Left forelimb (tissue), 1 donor: ENCODE results near the gene CSTB.

ENCODE experiments used
- DNase-seq: peaks from one replicate; pipeline ENCODE4 v3.0.0-alpha.2; 2018; ENCODE audit warnings: low spot score

CSTB gene

DNA sequence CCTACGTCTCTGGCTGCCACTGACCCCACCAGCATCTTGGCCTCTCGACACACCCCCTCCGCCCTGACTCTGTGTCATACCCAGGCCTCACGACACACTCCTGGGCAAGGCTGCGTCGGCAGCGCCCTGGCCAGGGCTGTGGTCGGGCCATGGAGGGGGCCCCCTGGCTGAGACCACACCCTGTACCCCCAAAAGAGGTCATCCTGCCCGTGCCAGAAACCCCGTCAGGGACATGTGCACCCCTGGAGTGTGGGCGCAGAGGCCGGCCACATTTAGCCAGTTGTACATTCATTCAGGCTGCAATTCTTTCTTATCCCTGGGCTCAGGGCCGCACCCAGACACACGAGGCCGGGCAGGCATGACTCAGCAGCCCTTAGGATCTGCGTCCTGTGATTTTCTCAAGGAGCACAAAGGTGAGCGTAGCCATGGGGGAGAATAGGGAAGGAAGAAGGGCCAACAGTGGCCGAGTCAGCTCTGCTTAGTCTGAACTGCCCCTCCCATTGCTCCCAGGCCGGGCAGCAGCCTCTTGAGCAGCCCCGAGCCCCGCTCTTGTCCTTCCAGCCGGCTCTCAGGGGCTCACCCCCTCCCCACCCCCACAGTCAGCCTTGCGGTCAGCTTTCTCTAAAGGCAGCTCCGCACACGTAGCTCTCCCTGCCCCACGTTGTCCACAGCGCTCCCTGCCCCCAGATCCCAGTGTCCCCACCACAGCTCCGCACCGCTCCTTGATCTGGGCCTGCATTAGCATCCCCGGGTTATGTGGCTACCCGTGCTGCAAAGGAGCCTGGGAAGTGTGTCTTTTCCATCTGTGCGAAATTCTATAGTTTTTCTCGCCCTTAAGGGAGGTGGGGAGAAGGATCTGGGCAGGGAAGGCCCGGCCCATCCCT, 7.9 kb downstream of the CSTB start:
- DNase-seq = no peak

GRCh38 chr21:43767498-43767983, 8.6 kb downstream of the CSTB start:
- no peak for DNase-seq

GRCh38 chr21:43766734-43767497, 9.2 kb downstream of the CSTB start:
- DNase-seq = no peak

GRCh38 chr21:43764576-43765495, 11.3 kb downstream of the CSTB start:
- no peak for DNase-seq

DNA sequence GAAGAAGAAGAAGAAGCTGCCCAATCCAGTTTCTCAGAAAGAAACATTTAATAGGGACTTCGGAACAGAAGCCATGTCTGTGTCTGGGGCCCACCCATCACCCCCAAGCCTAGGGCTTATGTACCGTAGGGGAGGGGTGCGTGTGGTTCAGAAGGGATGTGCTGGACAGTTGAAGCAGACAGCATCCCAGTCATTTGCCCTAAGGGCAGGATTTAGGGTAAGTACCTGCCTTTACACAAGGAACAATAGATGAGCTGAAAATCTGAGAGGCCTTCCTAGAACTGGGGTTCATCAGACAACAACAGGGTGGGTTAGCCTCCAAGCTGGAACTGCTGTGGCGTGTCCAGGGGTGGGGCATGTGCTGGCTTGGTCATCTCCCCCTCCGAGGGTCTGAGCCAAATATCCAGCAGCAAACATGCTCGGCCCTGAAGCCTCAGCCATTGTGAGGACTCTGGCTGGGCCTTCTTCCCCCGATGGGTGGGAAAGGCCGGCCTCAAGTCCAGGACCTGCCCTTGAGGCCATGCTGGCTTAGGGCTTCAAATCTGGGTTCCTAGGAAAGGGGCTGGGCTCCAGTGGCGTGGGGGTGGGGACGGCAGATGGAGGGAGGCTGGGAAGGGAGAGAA, 12.1 kb downstream of the CSTB start:
- DNase-seq = no peak

DNA sequence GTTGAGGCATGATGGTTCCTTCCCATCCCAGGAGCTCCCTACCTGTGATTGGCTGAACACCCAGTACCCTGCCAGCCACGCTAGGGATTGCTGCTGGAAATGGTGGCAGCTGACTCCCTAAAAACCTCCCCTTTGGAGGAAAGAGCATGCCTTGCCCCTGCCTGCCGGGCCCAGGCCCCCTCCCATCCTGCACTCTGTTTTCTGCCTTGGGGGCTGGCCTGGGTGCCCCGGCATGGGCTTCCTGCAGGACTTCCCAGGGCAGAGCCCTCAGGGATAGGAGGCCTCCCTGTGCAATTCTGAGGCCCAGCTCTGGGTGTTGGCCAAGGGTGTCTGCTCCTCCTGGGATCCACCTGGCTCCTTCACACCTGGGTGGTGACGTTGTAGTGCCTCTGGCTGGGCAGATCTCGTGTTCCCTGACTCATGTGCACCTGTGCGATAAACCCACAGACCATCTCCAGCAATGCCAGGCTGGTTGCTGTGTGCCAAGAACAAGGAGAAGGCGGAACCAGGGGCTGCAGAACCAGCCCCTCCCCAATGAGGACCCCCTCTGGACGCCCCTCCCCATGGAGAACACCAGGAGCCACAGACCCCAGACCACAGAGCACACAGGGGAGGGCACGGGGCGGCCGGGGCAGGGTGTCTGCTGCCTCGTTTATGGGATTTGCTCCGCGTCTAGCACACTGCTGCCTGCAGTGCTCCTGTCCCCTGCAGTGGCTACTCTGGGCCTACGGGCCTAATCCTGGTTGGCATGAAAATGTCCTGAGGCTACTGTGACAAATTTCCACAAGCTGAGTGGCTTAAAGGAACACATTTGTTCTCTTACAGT, 13.6 kb downstream of the CSTB start:
- DNase-seq = no peak

GRCh38 chr21:43761886-43762285, 14.2 kb downstream of the CSTB start:
- no peak for DNase-seq

GRCh38 chr21:43760391-43760958, 15.6 kb downstream of the CSTB start:
- DNase-seq = no peak

- no peak for DNase-seq
These were observed 16.5 kb downstream of the CSTB start for GRCh38 chr21:43759651-43760050.

DNA sequence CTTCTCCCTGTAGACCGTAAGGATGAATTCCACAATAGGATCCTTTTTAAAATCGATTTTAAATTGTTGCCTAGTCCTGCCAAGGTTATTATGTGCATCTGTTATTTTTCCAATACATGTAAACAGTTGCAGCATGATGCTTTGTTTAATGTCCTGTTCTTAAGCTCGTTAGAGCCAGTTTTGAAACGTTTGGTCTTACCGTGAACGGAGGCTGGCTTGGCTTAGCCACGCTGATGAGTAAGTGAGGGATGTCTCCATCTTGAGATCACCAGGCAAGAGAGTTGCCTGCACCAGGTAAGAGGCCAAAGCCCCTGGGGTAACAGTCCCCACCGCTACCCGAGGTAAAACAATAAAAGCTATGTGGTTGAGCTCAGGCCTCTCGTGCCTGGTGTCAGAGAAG, 17.3 kb downstream of the CSTB start:
- no peak for DNase-seq

DNA sequence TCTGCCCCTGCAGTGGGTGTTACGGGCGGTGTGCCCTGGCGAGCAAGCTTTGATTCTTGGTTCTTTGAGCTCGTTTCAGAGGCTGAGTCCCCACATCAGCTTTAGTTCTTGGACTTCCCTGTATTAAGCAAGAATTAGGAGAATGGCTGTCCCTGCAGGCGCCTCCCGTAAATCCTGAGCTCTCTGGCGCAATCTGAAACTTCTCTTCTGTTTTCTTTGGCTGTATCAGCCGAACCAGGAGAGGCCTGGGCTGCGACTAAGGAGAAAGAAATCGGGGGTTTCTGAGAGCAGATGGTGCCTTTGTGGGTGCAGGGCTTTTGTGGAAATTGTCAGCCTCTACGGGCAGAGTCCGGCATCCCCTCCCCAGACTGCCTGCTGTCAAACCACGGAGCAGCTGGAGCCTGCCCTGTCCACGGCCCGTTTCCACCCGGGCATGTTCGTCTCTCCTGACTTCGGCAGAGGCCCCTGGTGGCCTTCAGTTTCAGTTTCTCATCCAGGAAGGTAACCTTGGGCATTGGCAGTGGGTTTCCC, 17.9 kb downstream of the CSTB start:
- no peak for DNase-seq

GRCh38 chr21:43757601-43758000, 18.5 kb downstream of the CSTB start:
- DNase-seq = no peak

DNA sequence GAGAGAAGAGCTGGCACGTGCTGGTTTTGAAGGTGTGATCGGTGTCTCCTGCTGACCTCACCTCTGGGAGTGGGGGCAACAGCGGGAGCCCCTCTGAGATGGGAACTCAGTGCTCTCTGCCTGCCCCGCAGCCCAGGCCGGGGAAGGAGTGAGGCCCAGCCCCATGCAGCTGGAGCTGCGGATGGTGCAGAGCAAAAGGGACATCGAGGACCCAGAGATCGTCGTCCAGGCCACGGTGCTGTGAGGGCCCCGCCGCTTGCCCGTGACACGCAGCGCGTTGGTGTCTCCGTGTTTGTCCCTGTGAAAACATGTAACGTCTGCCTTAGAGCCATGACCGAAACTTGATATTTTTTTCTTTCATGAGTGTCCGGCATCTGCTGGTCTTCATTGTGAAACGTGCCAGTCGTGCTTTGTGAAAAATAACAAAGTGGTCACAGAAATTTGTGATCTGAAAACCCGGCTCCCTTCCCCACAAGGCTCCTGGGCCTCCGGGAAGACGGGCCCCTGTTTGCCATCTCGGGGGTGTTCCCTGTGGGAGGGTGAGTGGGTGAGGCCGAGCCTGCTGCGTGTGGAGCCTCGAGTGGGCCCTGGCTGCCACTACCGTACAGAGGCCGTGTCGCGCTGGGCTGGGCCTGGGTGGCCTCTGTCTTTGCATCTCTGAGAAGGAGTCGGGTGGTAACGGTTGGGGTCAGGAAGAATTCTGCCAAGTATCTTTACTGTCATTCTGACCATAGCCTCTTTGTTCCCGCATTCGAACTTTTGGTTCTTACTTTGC, 20.1 kb downstream of the CSTB start:
- DNase-seq = no peak

DNA sequence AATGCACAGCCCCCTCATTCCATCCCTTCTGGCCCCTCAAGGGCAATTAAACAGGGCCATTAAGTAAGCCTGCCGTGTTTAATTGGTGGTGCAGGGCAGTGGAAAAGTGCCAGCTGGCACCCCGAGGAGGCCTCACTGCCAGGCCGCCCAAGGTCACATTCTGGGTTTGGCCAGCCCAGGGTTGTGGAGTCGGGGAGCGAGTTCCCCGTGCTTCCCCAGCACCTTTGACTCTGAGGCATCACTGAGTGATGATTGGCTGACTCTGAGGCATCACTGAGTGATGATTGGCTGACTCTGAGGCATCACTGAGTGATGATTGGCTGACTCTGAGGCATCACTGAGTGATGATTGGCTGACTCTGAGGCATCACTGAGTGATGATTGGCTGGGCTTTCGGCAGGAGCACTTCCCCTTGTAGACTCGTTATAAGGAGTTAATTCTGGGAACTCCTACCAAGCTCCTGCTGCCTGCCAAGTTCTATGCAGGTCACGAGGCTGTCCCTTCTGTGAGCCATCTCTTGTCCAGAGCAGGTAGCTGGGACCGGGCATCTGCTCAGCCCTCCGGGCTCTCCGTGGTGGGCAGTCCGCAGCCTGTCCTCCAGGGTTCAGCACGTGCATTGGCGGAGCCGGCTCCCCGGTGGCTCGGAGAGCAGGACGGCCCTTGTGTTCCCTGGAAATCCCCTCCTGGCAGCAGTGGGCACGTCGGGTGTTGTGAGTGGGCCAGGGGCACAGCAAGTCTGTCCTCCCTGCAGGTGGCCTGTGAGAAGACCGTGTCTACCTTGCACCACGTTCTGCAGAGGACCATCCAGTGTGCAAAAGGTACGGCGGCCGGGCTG, 20.9 kb downstream of the CSTB start:
- DNase-seq = no peak

GRCh38 chr21:43753439-43753799, 22.7 kb downstream of the CSTB start:
- no peak for DNase-seq

DNA sequence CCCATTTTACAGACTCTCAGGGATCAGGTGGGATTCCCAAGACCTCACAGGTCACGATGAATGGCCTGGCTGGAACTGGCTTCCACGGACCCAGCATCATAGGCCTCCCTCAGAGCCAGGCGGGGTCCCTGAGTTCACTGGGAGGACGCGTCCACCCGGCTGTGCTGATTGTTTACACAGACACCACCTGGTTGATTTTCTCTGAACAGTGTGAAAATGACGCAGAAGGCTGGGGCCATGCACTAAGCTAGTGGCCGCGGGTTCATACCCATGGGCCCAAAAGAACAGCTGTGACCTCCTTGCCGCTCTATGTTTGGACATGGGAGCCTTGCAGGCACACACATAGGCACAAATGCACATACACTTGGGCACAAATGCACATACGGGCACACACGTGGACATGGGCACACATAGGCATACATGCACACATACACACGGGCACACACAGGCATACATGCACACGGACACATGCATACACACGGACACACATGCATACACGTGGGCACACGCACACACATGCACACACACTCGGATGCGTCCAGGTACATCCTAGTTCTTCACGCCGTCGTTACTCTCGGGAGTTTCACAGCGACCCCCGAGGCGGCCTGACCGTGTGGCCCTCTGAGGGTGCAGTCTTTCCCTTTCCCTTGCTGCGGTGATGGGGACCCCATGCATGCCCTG, 23.2 kb downstream of the CSTB start:
- no peak for DNase-seq

- DNase-seq = no peak
These were observed 24.0 kb downstream of the CSTB start for GRCh38 chr21:43751955-43752591.
